ENCODE results near the gene TAF6L.

DNA sequence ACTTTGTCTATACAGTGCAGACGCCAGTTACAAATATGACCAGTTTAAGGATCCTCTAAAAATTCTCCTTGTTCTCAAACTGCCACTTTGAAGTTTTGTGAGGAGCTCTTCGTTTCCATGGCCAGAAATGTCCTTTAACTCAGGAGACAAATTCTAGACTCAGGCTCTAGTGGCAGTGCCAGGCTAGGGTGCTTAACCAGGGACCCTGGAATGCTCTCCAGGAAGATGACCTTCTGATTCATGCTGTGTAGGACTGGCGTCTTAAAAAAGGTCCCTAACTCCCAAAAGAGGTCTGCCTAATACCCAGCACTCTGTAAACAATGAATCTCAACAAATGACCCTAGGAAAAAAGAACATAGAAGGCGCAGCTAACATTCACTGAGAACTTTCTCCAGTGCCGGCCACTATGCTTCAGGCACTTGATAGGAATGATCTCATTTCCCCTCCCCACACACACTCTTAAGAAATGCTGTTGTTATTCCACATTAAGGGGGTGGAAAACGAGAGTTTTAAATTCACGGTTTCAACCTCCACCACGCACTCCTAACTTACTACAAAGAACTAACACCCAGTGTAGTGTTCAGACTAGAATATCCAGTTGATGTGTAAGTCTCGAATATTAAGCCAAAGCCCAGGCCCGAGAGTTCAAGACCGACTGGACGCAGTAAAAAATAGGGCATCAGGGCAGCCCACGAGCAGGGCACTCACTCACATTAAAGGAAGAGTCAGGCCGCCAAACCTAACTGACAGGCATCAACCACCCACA is 33.3 kb downstream of the TAF6L start:
- TF ChIP-seq, protein P1, sequence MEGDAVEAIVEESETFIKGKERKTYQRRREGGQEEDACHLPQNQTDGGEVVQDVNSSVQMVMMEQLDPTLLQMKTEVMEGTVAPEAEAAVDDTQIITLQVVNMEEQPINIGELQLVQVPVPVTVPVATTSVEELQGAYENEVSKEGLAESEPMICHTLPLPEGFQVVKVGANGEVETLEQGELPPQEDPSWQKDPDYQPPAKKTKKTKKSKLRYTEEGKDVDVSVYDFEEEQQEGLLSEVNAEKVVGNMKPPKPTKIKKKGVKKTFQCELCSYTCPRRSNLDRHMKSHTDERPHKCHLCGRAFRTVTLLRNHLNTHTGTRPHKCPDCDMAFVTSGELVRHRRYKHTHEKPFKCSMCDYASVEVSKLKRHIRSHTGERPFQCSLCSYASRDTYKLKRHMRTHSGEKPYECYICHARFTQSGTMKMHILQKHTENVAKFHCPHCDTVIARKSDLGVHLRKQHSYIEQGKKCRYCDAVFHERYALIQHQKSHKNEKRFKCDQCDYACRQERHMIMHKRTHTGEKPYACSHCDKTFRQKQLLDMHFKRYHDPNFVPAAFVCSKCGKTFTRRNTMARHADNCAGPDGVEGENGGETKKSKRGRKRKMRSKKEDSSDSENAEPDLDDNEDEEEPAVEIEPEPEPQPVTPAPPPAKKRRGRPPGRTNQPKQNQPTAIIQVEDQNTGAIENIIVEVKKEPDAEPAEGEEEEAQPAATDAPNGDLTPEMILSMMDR (IDR thresholded peaks at IDR 0.05; ENCODE audit: poor library complexity, severe bottlenecking), result no peak
- TF ChIP-seq, protein P2, sequence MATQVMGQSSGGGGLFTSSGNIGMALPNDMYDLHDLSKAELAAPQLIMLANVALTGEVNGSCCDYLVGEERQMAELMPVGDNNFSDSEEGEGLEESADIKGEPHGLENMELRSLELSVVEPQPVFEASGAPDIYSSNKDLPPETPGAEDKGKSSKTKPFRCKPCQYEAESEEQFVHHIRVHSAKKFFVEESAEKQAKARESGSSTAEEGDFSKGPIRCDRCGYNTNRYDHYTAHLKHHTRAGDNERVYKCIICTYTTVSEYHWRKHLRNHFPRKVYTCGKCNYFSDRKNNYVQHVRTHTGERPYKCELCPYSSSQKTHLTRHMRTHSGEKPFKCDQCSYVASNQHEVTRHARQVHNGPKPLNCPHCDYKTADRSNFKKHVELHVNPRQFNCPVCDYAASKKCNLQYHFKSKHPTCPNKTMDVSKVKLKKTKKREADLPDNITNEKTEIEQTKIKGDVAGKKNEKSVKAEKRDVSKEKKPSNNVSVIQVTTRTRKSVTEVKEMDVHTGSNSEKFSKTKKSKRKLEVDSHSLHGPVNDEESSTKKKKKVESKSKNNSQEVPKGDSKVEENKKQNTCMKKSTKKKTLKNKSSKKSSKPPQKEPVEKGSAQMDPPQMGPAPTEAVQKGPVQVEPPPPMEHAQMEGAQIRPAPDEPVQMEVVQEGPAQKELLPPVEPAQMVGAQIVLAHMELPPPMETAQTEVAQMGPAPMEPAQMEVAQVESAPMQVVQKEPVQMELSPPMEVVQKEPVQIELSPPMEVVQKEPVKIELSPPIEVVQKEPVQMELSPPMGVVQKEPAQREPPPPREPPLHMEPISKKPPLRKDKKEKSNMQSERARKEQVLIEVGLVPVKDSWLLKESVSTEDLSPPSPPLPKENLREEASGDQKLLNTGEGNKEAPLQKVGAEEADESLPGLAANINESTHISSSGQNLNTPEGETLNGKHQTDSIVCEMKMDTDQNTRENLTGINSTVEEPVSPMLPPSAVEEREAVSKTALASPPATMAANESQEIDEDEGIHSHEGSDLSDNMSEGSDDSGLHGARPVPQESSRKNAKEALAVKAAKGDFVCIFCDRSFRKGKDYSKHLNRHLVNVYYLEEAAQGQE (IDR thresholded peaks at IDR 0.05; ENCODE audit: borderline replicate concordance), result no peak

Measured in neural cell (in vitro differentiated cells).